GDM1 (cell line): ENCODE results near the gene TTC34.
"Not testable (repeated sequence)": the region's sequence is repeated elsewhere in the genome, so short reads cannot be mapped to it uniquely, and the experiment has no call there.

ENCODE experiments used
- DNase-seq: peaks from one replicate; lab custom pipeline; 2025; lab: John Stamatoyannopoulos, UW

Gene TTC34

GRCh38 chr1:2811533-2811918 lies 10.0 kb upstream of the TTC34 start:
- no peak for DNase-seq

- DNase-seq = no peak
Measured at GRCh38 chr1:2810899-2811532, 9.5 kb upstream of the TTC34 start.

GRCh38 chr1:2810281-2810680 lies 8.8 kb upstream of the TTC34 start:
- DNase-seq = no peak

- DNase-seq = no peak
Measured at GRCh38 chr1:2809656-2810055, 8.2 kb upstream of the TTC34 start.

GRCh38 chr1:2808831-2809605 lies 7.5 kb upstream of the TTC34 start:
- DNase-seq = no peak

- DNase-seq = no peak
Measured at GRCh38 chr1:2808386-2808705, 6.9 kb upstream of the TTC34 start.

- no peak for DNase-seq
Measured at GRCh38 chr1:2807678-2808385, 6.3 kb upstream of the TTC34 start.

- no peak for DNase-seq
Measured at GRCh38 chr1:2807036-2807435, 5.5 kb upstream of the TTC34 start.

GRCh38 chr1:2806591-2806990 lies 5.1 kb upstream of the TTC34 start:
- no peak for DNase-seq

- no peak for DNase-seq
Measured at GRCh38 chr1:2805801-2806430, 4.4 kb upstream of the TTC34 start.

GRCh38 chr1:2804628-2805351 lies 3.3 kb upstream of the TTC34 start:
- DNase-seq = no peak

- DNase-seq = no peak
Measured at GRCh38 chr1:2803931-2804627, 2.6 kb upstream of the TTC34 start.

- no peak for DNase-seq
Measured at GRCh38 chr1:2803086-2803930, 1.8 kb upstream of the TTC34 start.

GRCh38 chr1:2802421-2802961 lies 998 bp upstream of the TTC34 start:
- no peak for DNase-seq

GRCh38 chr1:2801046-2801445 lies 447 bp downstream of the TTC34 start:
- no peak for DNase-seq

GRCh38 chr1:2800664-2801045 lies 838 bp downstream of the TTC34 start:
- DNase-seq = no peak

- no peak for DNase-seq
Measured at GRCh38 chr1:2799811-2800663, 1.5 kb downstream of the TTC34 start.

- not testable (repeated sequence) for DNase-seq
Measured at GRCh38 chr1:2798958-2799357, 2.5 kb downstream of the TTC34 start.

GRCh38 chr1:2797741-2798016 lies 3.8 kb downstream of the TTC34 start:
- DNase-seq = no peak
